B cell (primary cell): Measurements from ENCODE around the gene SLC25A51. TPM values are rescaled to one million over a fixed set of nuclear protein-coding genes. Genes with fewer than 3 reads are reported as not detected.

Experiments
- ATAC-seq: fragments of 200-7000 bp; cut with Tn5 transposase; one replicate; pipeline ENCODE4 v1.10.0; 2021; ENCODE audit warnings: low read depth, mild to moderate bottlenecking, moderate number of reproducible peaks, moderate library complexity
- CTCF ChIA-PET: fragments of 350-600 bp; sonication (Branson Sonifier 250); formaldehyde crosslinking; loops from one replicate; lab custom pipeline; 2021; ENCODE audit warnings: antibody characterized with exemption, inconsistent platforms; lab: Charles Lee
- POLR2A ChIA-PET: fragments of 350-600 bp; sonication (Branson Sonifier 250); formaldehyde crosslinking; loops from one replicate; lab custom pipeline; 2021; ENCODE audit warnings: antibody characterized with exemption; lab: Charles Lee
- DNase-seq: peaks from one replicate; pipeline ENCODE4 v3.0.0; 2013
- H2AFZ ChIP-seq: 2 replicates; pipeline ENCODE4 v1.6.1; 2012; ENCODE audit warnings: mild to moderate bottlenecking, low read depth, low read length; ENCODE audit not compliant: insufficient read depth, poor library complexity, severe bottlenecking
- H3K27ac ChIP-seq, 2 donors: 1 replicate in 1 of 2; 2 replicates in 1 of 2; pipeline ENCODE4 v1.5.1; 2012 to 2013; ENCODE audit warnings: low read length in 2 of 2, mild to moderate bottlenecking in 2 of 2, moderate library complexity in 1 of 2
- H3K27me3 ChIP-seq, 4 experiments: fragments of 200-600 bp in 1 of 4; sonication (generic) in 1 of 4; replicated peaks in 1 of 4; 1 replicate in 2 of 4; 2 replicates in 2 of 4; pipeline versions ENCODE4 v1.6.1 to v1.7.0; 2013 to 2016; ENCODE audit warnings: low read length in 3 of 4, mild to moderate bottlenecking in 2 of 4, mixed read lengths in 1 of 4, moderate library complexity in 1 of 4; ENCODE audit not compliant: insufficient read depth in 4 of 4, control insufficient read depth in 3 of 4; ENCODE audit errors: control extremely low read depth in 1 of 4
- H3K36me3 ChIP-seq, 2 experiments: replicated peaks in 1 of 2; 1 replicate in 1 of 2; 2 replicates in 1 of 2; pipeline versions ENCODE4 v1.6.1 to v1.7.1; 2013; ENCODE audit warnings: low read length in 1 of 2; ENCODE audit not compliant: insufficient read depth in 2 of 2, control insufficient read depth in 1 of 2; ENCODE audit errors: control extremely low read depth in 1 of 2, extremely low read depth in 1 of 2
- H3K4me1 ChIP-seq, 2 donors: fragments of 200-600 bp in 1 of 2; sonication (generic) in 1 of 2; 1 replicate in 1 of 2; 2 replicates in 1 of 2; pipeline versions ENCODE4 v1.5.1 to v1.6.1; 2013 to 2017; ENCODE audit warnings: low read length in 2 of 2; ENCODE audit not compliant: control insufficient read depth in 2 of 2, insufficient read depth in 2 of 2
- H3K4me2 ChIP-seq: replicated peaks from 2 replicates; pipeline ENCODE3; 2012; ENCODE audit warnings: mild to moderate bottlenecking, low read depth, low read length; ENCODE audit not compliant: poor library complexity, severe bottlenecking
- H3K4me3 ChIP-seq, 5 experiments: fragments of 200-600 bp in 1 of 5; sonication (generic) in 1 of 5; 1 replicate in 3 of 5; 2 replicates in 2 of 5; pipeline versions ENCODE4 v1.5.1 to v1.7.0; 2011 to 2016; ENCODE audit warnings: low read length in 4 of 5, mild to moderate bottlenecking in 4 of 5, low read depth in 2 of 5, control low read depth in 1 of 5, moderate library complexity in 1 of 5; ENCODE audit not compliant: insufficient read depth in 1 of 5; ENCODE audit errors: control extremely low read depth in 1 of 5, extremely low read depth in 1 of 5
- H3K79me2 ChIP-seq: fragments of 200-600 bp; sonication (generic); one replicate; pipeline ENCODE4 v1.6.0; 2016; ENCODE audit warnings: low read length; ENCODE audit not compliant: control insufficient read depth, insufficient read depth
- H3K9ac ChIP-seq: fragments of 200-600 bp; sonication (generic); 2 replicates; pipeline ENCODE4 v1.6.1; 2017; ENCODE audit warnings: mild to moderate bottlenecking, low read length, moderate library complexity
- H3K9me3 ChIP-seq, 3 donors: one replicate each; pipeline versions ENCODE4 v1.6.1 to v1.7.1; 2013; ENCODE audit warnings: low read length in 2 of 3; ENCODE audit not compliant: control insufficient read depth in 2 of 3, insufficient read depth in 1 of 3; ENCODE audit errors: control extremely low read depth in 1 of 3
- H4K20me1 ChIP-seq: 2 replicates; pipeline ENCODE4 v1.6.0; 2012; ENCODE audit warnings: mild to moderate bottlenecking, low read length; ENCODE audit not compliant: insufficient read depth, control insufficient read depth, poor library complexity, severe bottlenecking
- H3K27ac Mint-ChIP-seq: one replicate; pipeline ENCODE4 v1.8.0; 2021; ENCODE audit warnings: mixed read lengths
- H3K27me3 Mint-ChIP-seq: one replicate; pipeline ENCODE4 v1.8.0; 2021; ENCODE audit warnings: mixed read lengths
- H3K4me1 Mint-ChIP-seq: one replicate; pipeline ENCODE4 v1.8.0; 2021; ENCODE audit warnings: mixed read lengths
- H3K4me3 Mint-ChIP-seq: one replicate; pipeline ENCODE4 v1.8.0; 2021; ENCODE audit warnings: mixed read lengths
- H3K9me3 Mint-ChIP-seq: one replicate; pipeline ENCODE4 v1.8.0; 2022; ENCODE audit warnings: mixed read lengths; ENCODE audit not compliant: insufficient read depth
- EZH2 ChIP-seq: IDR thresholded peaks from 2 replicates; pipeline ENCODE4 v1.6.1; 2012; ENCODE audit warnings: borderline replicate concordance, low read depth, mild to moderate bottlenecking, moderate library complexity, low read length; ENCODE audit not compliant: insufficient read depth, poor library complexity, severe bottlenecking
- WGBS: methylation state at CpG from one replicate; pipeline ENCODE4 v1.1.5; 2013; ENCODE audit warnings: missing lambda C conversion rate; ENCODE audit not compliant: insufficient coverage; 5-methylcytosine and 5-hydroxymethylcytosine counted together
- intact Hi-C: fragments of 100-400 bp; cut with micrococcal nuclease; formaldehyde crosslinking; loops from one replicate; pipeline ENCODE4 v1.10.0; 2022
- polyA plus RNA-seq: library from polyadenylated mRNA; depleted of rRNA; stranded (reverse); fragments of >200 nt; gene quantifications from 2 replicates; pipeline ENCODE4 v1.2.3, GENCODE V29; 2012
- total RNA-seq, 2 donors: library from RNA; stranded (reverse); fragments of 120-200 nt in 1 of 2; gene quantifications; 1 replicate in 1 of 2; 2 replicates in 1 of 2; pipeline versions ENCODE4 v1.2.3 to v1.2.4, GENCODE V29; 2013 to 2022
- TF ChIP-seq, protein P1 (sequence below): fragments of 200-600 bp; IDR thresholded peaks from one replicate; pipeline ENCODE4 v1.8.0; 2022; ENCODE audit warnings: antibody characterized with exemption, mild to moderate bottlenecking

SLC25A51 gene
- total and polyA plus RNA-seq, 2 donors (not counting 1 experiment from before 2014, with no cell fraction given): 12.9 to 27.8 TPM

DNA sequence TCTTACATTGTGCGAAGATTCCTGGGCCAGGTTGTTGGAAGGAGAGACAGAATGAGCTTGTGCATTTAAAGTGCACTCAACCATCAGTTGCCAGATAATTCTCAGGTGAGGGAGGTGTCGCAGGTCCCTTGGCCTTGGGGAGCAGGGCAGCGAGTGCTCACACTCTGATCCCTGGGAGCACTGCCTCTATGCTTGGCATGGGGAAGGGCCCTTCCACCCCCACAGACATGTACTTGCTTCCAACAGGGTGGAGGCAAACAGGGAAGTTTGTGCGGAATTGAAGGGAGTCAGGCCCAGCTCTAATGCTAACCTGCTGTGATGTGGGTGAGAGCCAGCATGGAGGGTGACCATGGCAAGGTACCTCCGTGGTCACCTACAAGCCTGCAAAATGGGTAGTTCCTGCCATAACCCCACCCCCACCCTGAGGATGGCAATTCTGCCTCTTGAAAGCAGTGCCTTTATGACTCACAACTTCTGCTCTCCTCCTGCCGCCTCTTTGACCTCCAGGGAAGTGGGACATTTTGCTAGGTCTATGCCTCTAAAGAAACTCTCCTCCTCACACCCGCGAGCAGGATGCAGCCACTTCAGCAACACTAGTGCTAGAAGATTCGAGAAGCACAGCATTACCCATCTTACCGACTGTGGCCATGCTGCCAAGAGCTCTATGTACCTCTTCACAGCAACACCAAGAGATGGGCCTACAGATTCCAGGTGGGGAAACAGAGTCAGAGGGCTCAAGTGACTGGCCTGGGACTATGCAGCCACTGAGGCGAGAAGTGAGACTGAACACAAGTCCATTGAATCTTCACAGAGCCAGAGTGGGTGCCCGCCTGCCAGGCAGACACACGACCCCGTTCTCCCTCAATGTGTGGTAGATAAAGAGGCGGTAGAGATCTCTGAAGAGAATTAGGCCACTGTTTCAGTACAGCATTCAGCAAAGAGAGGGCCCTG lies 22.1 kb upstream of the SLC25A51 start:
- Mint-ChIP-seq H3K4me3 (no peak overlapping the region), H3K27me3 (peaks cover 3% of the 10 kb centered on the region), H3K27ac (no peak overlapping the region), H3K9me3 (no peaks in the 10 kb centered on the region), H3K4me1 (no peaks in the 10 kb centered on the region)
- Histone ChIP-seq H4K20me1 (no peaks in the 10 kb centered on the region), H3K4me3 (no peak overlapping the region), H3K27me3 (no peaks in the 10 kb centered on the region), H3K4me1 (no peaks in the 10 kb centered on the region), H3K9me3 (peaks cover 0 to 4% (median 4%) of the 10 kb centered on the region in 3 donors), H3K36me3 (no peaks in the 10 kb centered on the region), H3K79me2 (no peaks in the 10 kb centered on the region), H2AFZ (no peak overlapping the region), H3K27ac (no peak overlapping the region), H3K4me2 (no peak overlapping the region), H3K9ac (no peak overlapping the region)
- ATAC-seq (no peak), DNase-seq (no peak)
- intact Hi-C loops: no loop called here
- 86% methylated on average over 13 of the region's 15 CpGs for WGBS
- ChIA-PET POLR2A (no interaction called here), CTCF (interaction anchor here (1.0 kb wide), 1 partner anchor 12 kb away, joined by 4 read pairs; no protein-coding TSS in a partner anchor)
- TF ChIP-seq EZH2: no peak
- TF ChIP-seq, protein P1, sequence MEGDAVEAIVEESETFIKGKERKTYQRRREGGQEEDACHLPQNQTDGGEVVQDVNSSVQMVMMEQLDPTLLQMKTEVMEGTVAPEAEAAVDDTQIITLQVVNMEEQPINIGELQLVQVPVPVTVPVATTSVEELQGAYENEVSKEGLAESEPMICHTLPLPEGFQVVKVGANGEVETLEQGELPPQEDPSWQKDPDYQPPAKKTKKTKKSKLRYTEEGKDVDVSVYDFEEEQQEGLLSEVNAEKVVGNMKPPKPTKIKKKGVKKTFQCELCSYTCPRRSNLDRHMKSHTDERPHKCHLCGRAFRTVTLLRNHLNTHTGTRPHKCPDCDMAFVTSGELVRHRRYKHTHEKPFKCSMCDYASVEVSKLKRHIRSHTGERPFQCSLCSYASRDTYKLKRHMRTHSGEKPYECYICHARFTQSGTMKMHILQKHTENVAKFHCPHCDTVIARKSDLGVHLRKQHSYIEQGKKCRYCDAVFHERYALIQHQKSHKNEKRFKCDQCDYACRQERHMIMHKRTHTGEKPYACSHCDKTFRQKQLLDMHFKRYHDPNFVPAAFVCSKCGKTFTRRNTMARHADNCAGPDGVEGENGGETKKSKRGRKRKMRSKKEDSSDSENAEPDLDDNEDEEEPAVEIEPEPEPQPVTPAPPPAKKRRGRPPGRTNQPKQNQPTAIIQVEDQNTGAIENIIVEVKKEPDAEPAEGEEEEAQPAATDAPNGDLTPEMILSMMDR: no peak

DNA sequence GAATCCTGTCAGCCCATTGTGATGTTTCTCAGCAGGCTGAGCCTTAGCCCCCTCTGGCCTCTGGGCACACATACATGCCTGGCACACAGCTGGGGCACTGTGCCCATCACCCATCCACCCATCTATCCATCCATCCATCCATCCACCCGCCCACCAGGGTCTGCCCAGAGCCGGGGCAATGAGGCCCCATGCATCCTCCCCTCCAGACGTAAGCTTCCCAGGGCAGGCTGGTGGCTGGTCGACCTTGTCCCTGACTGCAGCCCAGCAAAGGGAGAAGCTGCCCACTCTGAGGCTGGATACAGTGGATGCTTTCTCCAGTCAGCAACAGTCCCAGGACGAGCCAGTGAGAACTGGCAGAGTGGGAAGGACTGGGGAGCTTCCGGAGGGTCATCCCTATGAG lies 21.1 kb upstream of the SLC25A51 start:
- Mint-ChIP-seq H3K27ac (no peak overlapping the region), H3K4me1 (no peaks in the 10 kb centered on the region), H3K9me3 (no peaks in the 10 kb centered on the region), H3K4me3 (no peak overlapping the region), H3K27me3 (peaks cover 3% of the 10 kb centered on the region)
- Histone ChIP-seq H3K4me2 (no peak overlapping the region), H3K4me1 (no peaks in the 10 kb centered on the region), H3K27ac (no peak overlapping the region), H3K9me3 (no peaks in the 10 kb centered on the region), H4K20me1 (no peaks in the 10 kb centered on the region), H3K27me3 (no peaks in the 10 kb centered on the region), H2AFZ (no peak overlapping the region), H3K9ac (no peak overlapping the region), H3K36me3 (no peaks in the 10 kb centered on the region), H3K79me2 (no peaks in the 10 kb centered on the region), H3K4me3 (no peak overlapping the region)
- ChIA-PET CTCF (interaction anchor here (2.1 kb wide), 1 partner anchor 11 kb away, joined by 8 read pairs; no protein-coding TSS in a partner anchor), POLR2A (no interaction called here)
- DNase-seq: no peak
- intact Hi-C loops: no loop called here
- ATAC-seq: no peak
- TF ChIP-seq, protein P1: no peak
- no peak for TF ChIP-seq EZH2
- 86% methylated on average over 5 of the region's 6 CpGs for WGBS
